HG03175 (cell line): ENCODE data around the gene WLS.

ENCODE experiments used
- ATAC-seq: cut with Tn5 transposase; IDR thresholded peaks from one replicate; pipeline ENCODE4 v1.9.1; 2021; ENCODE audit warnings: mild to moderate bottlenecking, moderate library complexity; ENCODE audit not compliant: unreplicated experiment

WLS gene

GRCh38 chr1:68141071-68142021 is 91.0 kb downstream of the WLS start:
- ATAC-seq, result no peak

DNA sequence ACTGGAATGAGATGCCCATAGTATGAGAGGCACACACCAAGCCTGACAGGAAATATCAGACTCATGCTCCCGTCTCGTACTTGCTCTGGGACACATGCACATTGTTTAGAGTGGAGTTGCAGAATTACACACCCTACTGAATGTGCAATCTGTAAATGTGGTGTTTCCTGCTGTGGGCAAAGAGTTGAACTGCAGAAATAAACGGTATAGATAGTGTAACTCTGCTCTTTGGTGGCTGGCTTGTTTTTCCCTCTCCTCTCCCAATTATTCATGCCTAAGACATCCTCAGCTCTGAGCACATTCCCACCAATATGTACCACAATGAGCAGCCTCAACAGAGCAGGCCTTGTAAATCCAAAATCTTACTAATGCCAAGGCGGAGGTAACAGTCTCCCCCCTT is 91.8 kb downstream of the WLS start:
- ATAC-seq, result no peak

DNA sequence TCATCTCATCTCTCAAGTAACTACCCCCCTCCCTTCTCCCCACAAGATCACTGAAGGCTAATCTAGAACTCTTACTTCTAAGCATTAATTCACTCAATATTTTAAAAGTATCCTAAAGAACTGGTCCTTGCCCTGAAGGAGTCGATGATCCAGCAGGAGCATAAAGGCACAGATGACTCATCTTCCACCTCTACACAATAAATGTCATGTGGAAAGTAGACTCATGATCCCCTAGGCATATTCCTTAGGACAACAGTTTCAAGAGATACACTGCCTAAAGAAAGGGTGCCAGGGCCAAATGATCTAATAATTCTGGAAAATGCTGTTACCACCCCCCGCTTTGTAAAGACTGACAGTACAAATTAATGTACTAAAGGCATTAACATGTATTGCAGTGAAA is 96.1 kb downstream of the WLS start:
- ATAC-seq, result no peak

- ATAC-seq, result no peak
Measured at GRCh38 chr1:68132426-68133130, 99.7 kb downstream of the WLS start.

GRCh38 chr1:68131261-68131660 is 101.1 kb downstream of the WLS start:
- ATAC-seq, result no peak

- no peak for ATAC-seq
Measured at GRCh38 chr1:68129536-68130250, 102.6 kb downstream of the WLS start.

DNA sequence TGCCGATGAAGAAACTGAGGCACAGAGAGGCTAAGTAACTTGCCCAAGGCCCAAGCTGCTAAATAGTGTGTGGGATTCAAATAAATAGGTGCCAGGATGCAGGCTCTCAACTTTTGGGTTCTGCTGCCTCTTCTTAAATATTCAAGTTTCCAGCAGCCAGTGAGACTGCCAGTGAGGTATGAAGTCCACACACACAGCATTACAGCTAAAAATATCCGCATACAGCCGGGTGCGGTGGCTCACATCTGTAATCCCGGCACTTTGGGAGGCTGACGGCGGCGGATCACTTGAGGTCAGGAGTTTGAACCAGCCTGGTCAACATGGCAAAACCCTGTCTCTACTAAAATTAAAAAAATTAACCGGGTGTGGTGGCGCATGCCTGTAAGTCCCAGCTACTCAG is 103.5 kb downstream of the WLS start:
- no peak for ATAC-seq

- ATAC-seq, result peak; percentile 52
Measured at GRCh38 chr1:68128157-68128556, 104.2 kb downstream of the WLS start.

DNA sequence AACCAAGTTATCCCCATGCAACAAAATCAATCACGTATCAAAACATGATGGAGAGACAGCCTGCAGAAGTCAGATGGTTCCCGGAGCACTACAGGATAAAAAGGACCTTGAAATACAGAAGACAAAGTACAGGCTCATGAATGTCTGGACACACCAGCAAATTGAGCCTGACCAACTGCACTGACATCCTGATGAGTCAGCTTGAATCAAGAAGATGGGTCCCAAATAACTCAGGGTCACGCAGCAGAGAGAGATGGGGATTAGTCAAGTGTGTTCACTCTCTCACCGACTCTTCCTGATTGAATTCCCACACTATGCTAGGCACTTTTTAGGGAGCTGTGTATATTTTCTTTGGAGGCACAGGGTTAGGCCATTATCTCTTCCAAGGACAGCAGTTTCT is 110.8 kb downstream of the WLS start:
- ATAC-seq, result no peak

GRCh38 chr1:68120136-68120791 is 112.1 kb downstream of the WLS start:
- ATAC-seq, result peak; percentile 75

- no peak for ATAC-seq
Measured at GRCh38 chr1:68119445-68119844, 112.9 kb downstream of the WLS start.

DNA sequence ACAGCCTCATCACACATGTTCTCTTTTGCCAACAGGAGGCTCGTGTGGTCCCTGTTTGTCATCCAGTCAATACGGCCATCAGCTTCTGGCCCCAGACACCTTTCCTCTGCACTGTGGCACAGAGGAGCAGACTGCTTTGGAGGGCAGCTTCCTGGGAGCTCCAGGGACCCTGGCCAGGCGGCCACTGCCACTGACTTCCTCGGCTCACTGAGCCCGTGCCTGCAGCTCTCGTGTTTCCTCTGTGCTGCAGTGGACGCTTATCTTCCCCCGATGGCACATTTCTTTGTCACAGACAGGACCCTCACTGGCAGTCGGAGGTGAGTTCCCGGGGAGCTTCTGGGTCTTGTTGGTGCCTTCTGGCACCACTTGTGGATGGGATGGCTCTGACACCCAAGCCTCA is 114.9 kb downstream of the WLS start:
- no peak for ATAC-seq

DNA sequence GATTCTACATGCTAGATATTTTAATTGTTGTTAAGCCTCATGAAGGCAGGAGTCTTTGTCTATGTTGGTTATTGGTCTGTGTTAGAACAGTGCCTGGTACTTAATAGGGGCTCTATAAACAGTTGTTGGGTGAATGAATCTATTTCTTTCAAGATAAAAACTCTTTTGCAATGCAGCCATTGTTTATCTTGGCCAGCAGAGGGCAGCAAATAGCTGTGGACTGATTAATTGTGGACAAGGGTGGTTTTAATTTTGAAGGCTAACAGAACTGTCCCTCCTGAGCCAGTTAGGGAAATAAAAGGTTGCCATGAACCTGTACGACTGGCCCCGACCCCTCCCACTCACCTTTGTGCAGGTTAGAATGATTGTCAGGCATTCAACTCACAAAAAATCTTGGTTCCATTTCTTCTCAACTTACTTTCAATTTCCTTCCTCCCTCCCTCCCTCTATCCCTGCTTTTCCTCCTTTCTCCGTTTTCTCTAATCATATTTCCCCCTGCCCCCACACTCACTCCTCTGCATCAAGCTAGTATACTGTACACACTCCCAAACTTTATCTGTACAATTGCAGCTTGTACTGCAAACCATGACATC is 115.6 kb downstream of the WLS start:
- no peak for ATAC-seq

GRCh38 chr1:68115308-68115707 is 117.0 kb downstream of the WLS start:
- no peak for ATAC-seq

DNA sequence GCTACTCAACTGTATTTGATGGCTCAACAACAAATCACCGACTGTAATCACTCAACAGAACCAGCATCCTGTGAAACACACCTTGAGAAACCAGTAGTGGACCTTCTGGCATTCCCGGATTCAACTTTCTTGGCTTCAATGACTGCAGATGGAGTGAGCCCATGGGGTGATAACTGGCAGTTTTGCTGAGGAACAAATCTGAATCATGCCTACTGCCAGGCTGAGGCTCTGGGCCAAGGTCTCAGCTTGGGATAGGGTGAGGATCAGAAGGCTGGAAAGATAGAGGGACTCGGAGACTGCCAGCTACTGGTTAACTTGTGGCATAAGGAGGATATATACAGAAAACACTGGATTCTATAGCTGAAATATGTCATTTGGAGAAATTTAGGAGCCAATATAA is 118.4 kb downstream of the WLS start:
- no peak for ATAC-seq

DNA sequence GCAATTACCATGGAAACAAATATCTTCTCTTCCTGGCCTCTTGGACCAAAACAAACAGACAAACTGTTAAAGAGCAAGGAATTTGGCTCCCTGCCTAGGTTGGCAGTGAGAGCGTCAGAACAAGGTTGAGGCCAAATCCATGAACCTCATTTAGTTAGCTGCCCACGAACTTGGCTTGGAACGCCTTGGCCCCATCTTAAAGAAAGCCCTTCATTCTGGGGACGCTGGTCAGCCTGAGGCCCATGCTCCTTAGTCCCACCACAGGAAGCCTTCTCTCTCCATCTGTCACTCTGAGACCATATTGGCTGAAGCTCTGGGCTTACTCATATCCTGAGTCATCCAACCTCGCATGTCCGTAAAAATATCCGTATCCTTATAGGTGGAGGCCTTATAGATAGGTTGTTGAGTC is 119.5 kb downstream of the WLS start:
- no peak for ATAC-seq

DNA sequence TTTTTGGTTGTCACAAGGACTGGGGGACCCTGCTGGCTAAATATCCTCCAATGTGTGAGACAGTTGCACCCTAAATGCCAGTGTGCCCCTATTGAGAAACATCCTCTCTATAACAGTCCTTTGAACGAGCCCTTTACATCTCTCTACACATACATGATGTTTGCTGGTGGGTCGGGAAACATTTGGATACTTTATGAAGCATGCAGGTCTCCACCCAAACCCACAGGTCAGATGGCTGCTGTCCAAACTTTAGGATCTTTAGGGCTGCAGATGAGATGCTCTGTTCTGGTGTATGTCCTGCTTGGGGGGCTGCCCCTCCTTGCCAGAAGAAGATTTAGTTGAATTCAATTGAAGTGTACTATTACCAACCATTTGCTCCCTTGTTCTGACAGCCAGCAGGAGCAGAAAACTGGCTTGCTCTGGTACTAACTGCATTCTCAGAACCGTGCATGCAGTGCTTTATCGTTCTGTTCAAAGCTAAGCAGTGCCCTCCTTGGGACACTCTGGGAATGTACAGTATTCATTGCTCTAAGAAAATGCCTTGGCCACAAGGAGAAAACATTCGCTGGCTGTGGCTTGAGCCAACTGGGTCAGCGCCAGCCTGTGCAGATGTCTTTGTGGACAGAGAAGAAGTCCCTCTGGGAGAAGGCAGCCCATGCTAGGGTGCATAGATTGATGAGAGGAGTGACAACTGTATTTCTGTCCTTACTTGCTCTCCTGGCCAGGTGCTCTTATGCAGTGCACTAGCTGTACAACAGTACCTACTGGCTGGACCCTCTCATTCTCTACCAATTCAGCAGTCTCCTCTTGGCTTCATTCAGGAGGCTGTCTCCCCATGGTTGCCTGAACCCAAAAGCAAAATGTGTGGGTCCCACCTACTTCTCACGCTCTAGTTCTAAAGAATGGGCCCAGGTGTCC is 120.5 kb downstream of the WLS start:
- ATAC-seq, result no peak

DNA sequence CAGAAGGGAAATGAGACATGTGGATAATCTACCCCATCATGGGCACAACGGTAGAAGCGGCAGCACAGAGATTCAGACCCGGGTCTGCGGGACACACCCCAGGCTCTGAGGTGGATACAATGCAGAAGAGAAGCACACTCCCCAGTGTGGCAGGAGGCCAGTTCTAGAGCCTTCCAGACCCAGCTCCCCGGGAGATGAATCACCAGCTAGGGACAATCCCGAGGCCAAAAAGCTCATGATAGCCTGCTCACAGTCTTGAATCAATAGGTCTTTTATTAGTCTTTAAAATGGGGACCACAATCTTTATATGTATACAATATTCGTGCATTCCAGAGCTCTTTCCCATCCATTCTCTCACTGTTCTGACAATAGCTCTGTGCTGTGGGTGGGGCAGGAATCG is 124.6 kb downstream of the WLS start:
- no peak for ATAC-seq

DNA sequence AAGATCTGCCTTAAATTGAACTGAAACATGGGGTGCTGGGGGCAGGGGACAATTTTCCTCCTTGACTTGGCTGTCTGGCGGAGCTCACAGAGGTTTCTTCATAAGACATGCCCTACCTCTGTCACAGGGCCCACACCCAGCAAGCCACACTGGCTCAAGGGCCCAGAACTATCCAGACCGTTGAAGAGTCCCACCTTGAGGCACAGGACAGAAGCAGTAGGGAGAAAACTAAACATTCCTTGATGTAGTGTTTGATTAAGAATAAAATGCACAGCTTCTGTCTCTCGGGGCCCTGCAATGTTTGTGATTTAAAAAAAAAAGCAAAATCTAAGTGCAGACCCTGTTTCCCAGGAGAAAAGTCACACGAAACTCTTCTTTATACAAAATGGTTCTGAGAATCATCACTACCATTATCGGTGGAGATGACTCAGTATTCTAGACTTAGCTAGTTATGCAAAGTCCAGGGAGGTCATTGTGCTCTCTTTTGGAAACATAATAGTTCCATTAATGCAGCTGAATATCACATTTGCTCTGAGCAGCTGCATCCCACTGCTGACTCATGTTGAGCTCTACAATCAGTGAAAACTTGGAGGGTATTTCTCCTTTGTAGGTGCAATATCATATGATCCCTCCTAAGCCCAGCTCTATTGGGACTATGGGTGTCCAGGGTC is 128.3 kb downstream of the WLS start:
- ATAC-seq, result no peak
